Karpas-422 (cell line): Measurements from ENCODE around the gene SEMA4C. TPM values are rescaled to one million over a fixed set of nuclear protein-coding genes. Genes with fewer than 3 reads are reported as not detected.

Source experiments
- DNase-seq: peaks from one replicate; pipeline ENCODE4 v3.0.0-alpha.2; 2015
- H2AFZ ChIP-seq: fragments of 200-600 bp; sonication (generic); 2 replicates; pipeline ENCODE4 v1.6.1; 2014; ENCODE audit warnings: antibody characterized with exemption, low read length, mixed read lengths
- H3K27ac ChIP-seq: fragments of 200-600 bp; sonication (generic); 2 replicates; pipeline ENCODE4 v1.5.1; 2014; ENCODE audit warnings: mild to moderate bottlenecking, low read length, moderate library complexity
- H3K27me3 ChIP-seq: fragments of 200-600 bp; sonication (generic); 2 replicates; pipeline ENCODE4 v1.6.1; 2014; ENCODE audit warnings: low read length, mixed read lengths
- H3K36me3 ChIP-seq: fragments of 200-600 bp; sonication (generic); 2 replicates; pipeline ENCODE4 v1.6.1; 2014; ENCODE audit warnings: low read length, mixed read lengths; ENCODE audit not compliant: insufficient read depth
- H3K4me1 ChIP-seq: fragments of 200-600 bp; sonication (generic); 2 replicates; pipeline ENCODE4 v1.6.1; 2014; ENCODE audit warnings: mild to moderate bottlenecking, low read length, mixed read lengths
- H3K4me2 ChIP-seq: fragments of 200-600 bp; sonication (generic); 2 replicates; pipeline ENCODE4 v1.6.1; 2014; ENCODE audit warnings: low read length, low read depth, mild to moderate bottlenecking; ENCODE audit not compliant: poor library complexity, severe bottlenecking
- H3K4me3 ChIP-seq: fragments of 200-600 bp; sonication (generic); 2 replicates; pipeline ENCODE4 v1.5.1; 2014; ENCODE audit warnings: mild to moderate bottlenecking, antibody characterized with exemption, low read length, mixed read lengths
- H3K79me2 ChIP-seq: fragments of 200-600 bp; sonication (generic); 2 replicates; pipeline ENCODE4 v1.6.1; 2014; ENCODE audit warnings: mild to moderate bottlenecking, low read length, mixed read lengths
- H3K9ac ChIP-seq: fragments of 200-600 bp; sonication (generic); 2 replicates; pipeline ENCODE4 v1.6.0; 2014; ENCODE audit warnings: low read length
- H3K9me2 ChIP-seq: fragments of 200-600 bp; sonication (generic), shearing (Covaris generic); replicated peaks from 2 replicates; pipeline ENCODE4 v1.6.0; 2014; ENCODE audit warnings: mild to moderate bottlenecking, low read length, moderate library complexity; ENCODE audit not compliant: insufficient read depth
- H3K9me3 ChIP-seq: fragments of 300-700, 200-600 bp; sonication (generic); 2 replicates; pipeline ENCODE4 v1.6.1; 2014; ENCODE audit warnings: low read length, mixed read lengths
- H4K20me1 ChIP-seq: fragments of 200-600 bp; sonication (generic); 2 replicates; pipeline ENCODE4 v1.6.1; 2014; ENCODE audit warnings: mild to moderate bottlenecking, antibody characterized with exemption, low read length, low read depth; ENCODE audit not compliant: insufficient read depth
- total RNA-seq: library from RNA; depleted of rRNA; stranded (reverse); fragments of >200 nt; shearing (Covaris generic); gene quantifications from 2 replicates; pipeline ENCODE4 v1.2.3, GENCODE V29; 2014; ENCODE audit warnings: low replicate concordance

SEMA4C gene
- total RNA-seq, 1 experiment from 2014 or later, result 2.5 TPM

DNA sequence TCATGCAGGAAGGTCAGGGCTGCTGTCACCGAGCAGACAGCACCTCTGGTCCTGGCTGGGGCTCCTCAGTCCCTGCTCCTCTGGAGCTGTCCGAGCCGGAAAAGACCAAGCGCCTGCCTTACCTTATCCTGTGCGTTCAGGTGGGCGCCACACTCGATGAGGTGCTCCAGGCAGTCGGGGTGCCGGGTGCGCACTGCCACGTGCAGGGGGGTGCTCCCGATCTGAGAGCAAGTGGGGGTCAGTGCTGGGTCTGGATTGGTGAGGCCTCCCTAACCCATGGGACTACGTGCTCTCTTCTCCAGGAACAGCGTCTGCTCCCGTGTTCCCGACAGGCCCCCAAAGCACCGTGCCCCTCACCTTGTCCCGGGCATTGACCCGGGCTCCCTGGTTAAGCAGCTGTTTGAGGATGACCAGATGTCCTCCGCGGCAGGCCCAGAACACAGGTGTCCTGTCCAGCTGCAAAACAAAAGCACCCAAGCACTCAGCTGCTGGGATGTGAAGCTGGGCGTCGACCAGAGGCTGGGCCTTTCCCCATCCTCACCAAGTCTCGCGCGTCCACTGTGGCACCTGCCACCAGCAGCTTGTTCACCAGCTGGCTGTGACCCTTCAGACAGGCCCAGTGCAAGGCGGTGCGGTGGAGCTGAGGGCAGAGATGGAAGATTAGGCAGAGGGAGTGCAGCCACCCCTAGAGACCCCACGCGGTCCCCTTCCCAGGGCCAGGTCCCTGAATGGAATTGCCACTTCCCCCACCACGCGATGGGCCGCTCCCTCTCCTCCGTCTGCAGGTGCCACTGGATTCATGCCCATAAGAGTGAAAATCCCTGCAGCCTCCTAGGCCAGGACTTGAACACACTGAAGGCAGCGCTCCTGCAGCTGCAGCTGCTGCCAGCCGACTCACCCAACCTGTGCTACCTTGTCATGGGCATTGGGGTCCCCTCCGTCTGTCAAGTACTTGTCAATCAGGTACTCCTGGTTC is 29.7 kb downstream of the SEMA4C start:
- H2AFZ ChIP-seq, result peak overlapping the region; percentile 78; the same call in 1 of the 2 replicates
- no peaks in the 10 kb centered on the region for H3K79me2 ChIP-seq
- H3K9me2 ChIP-seq, result no peaks in the 10 kb centered on the region
- H3K4me2 ChIP-seq, result peak overlapping the region; percentile 53
- peak overlapping the region; percentile 45; the same call in 1 of the 2 replicates for H3K4me3 ChIP-seq
- DNase-seq, result no peak
- H3K9me3 ChIP-seq, result no peaks in the 10 kb centered on the region
- H3K4me1 ChIP-seq, result peaks cover 21% of the 10 kb centered on the region
- peaks cover 6% of the 10 kb centered on the region; the same call in 1 of the 2 replicates for H3K36me3 ChIP-seq
- no peak overlapping the region for H3K27ac ChIP-seq
- H3K9ac ChIP-seq, result peak overlapping the region; percentile 53; the same call in 1 of the 2 replicates
- H3K27me3 ChIP-seq, result no peaks in the 10 kb centered on the region
- no peaks in the 10 kb centered on the region for H4K20me1 ChIP-seq

DNA sequence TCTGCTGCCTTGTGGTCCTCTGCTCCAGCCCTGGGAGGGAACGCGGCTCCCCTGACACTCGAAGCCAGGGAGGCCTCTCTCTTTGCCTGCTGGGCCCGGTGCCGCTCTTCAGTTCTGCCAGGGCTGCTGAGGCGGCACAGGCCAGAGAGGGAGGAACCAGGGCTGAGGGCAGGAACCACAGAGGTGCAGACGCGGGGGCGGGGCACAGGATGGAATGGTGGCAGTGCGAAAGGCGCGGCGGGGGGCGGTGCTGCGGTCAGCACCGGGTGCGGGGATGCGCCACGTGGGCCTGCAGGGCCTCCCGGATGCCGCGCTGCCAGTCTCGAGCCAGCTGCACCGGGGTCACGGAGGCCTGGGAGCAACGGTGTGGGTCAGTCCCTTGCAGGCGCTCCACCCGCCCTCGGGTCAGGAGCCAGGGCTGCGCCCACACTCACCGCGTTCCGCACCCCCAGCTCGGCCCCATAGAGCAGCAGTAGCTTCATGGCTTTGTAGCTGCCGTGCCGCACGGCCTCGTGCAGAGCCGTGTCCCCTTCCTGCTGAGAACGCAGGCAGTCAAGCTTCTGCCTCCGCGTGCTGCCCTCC is 30.5 kb downstream of the SEMA4C start:
- Histone ChIP-seq H3K4me2 (peak overlapping the region; percentile 53), H2AFZ (peak overlapping the region; percentile 78; the same call in 1 of the 2 replicates), H3K4me1 (peaks cover 21% of the 10 kb centered on the region), H3K4me3 (peak overlapping the region; percentile 45; the same call in 1 of the 2 replicates), H3K27ac (no peak overlapping the region), H3K9me2 (no peaks in the 10 kb centered on the region), H3K9me3 (no peaks in the 10 kb centered on the region), H3K79me2 (no peaks in the 10 kb centered on the region), H3K27me3 (no peaks in the 10 kb centered on the region), H3K9ac (peak overlapping the region; percentile 53), H4K20me1 (no peaks in the 10 kb centered on the region), H3K36me3 (peaks cover 6% of the 10 kb centered on the region; the same call in 1 of the 2 replicates)
- peak; percentile 78 for DNase-seq

DNA sequence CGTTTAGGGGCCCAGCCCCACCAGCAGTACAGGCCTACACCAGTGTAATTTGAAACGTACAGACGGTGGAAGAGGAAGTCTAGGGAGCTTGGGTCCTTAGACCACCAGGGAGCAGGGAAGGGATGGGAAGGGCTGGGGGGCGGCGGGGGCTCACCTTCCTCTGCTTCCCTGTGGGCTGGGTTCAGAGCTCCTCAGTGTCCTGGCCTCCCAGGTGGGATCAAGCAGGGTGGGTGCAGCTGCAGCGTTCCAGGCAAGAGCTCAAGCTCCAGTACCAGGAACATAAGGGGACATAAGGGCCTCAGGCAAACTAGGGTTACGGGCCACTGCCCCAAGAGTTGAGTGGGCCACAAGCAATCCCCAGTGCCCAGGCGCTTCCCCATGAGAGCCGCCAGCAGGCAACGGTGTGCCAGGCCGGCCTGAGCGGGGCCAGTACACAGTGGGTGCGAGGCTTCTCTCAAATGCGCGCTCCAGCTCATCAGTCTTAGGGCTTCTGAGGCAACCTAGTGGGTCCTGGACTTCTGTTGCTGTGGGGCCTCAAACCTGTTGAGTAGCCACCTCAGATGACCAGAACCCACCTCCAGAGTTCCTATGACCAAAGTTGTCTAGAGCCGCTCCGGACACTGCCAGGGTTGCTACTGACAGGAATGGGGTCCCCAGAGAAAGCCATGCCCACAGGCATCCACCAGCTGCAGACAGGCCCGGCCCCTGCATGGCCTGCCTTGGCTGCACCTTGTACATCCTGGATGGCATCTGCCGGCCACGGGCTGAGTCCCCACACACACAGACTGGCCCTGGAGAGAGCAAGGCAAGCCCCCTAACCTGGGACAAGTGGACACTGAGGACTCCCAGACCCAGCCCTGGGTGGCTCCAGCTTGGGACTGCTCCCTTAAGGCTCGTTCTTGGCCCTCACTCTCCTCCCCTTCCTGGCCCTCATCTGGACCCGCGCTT is 31.3 kb downstream of the SEMA4C start:
- Histone ChIP-seq H4K20me1 (no peaks in the 10 kb centered on the region), H3K9me2 (no peaks in the 10 kb centered on the region), H3K9me3 (no peaks in the 10 kb centered on the region), H3K4me3 (peak overlapping the region; percentile 45; the same call in 1 of the 2 replicates), H3K36me3 (peaks cover 7% of the 10 kb centered on the region; the same call in 1 of the 2 replicates), H3K9ac (peak overlapping the region; percentile 53), H3K4me2 (peak overlapping the region; percentile 53), H3K79me2 (no peaks in the 10 kb centered on the region), H3K4me1 (peaks cover 21% of the 10 kb centered on the region), H3K27me3 (no peaks in the 10 kb centered on the region), H2AFZ (peak overlapping the region; percentile 78; the same call in 1 of the 2 replicates), H3K27ac (no peak overlapping the region)
- DNase-seq, result no peak

DNA sequence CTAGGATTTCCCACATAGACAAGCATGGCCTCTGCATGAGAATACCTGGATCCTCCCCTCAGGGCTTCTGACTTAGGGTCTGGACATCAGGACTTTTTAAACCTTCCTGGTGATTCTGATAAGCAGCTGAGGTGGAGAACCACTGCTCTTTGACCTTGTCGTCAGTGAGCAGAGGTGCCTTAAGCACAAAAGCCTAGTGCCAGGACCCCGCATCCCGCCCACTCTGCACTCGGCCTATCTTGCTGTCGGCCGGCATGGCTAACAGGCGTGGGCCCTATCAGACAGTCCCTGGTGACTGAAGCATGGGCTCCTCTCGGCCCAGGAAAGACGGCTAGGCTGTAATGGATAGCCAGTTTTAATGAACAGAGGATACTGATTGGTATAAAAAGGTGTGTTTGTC is 32.3 kb downstream of the SEMA4C start:
- Histone ChIP-seq H3K4me1 (peaks cover 27% of the 10 kb centered on the region), H3K36me3 (peaks cover 8% of the 10 kb centered on the region; the same call in 1 of the 2 replicates), H3K27ac (no peak overlapping the region), H3K4me3 (no peak overlapping the region), H3K79me2 (no peaks in the 10 kb centered on the region), H3K27me3 (no peaks in the 10 kb centered on the region), H3K4me2 (no peak overlapping the region), H3K9me3 (no peaks in the 10 kb centered on the region), H4K20me1 (no peaks in the 10 kb centered on the region), H2AFZ (no peak overlapping the region), H3K9me2 (no peaks in the 10 kb centered on the region), H3K9ac (no peak overlapping the region)
- no peak for DNase-seq

DNA sequence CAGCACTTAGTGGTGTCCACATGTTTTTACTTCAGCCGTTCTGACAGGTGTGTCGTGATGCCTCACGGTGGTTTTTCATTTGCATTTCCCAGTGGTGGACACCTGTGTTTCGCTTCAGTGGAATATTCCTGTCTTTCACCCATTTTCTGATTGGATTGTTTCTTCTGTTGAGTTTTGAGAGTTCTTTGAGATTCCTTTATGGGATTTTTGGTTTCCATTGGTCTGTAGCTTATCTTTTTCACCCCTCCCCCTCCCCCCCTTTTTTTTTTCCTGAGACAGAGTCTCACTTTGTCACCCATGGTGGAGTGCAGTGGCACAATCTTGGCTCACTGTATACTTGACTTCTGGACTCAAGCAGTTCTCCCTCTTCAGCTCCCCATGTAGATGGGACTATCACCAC is 34.0 kb downstream of the SEMA4C start:
- no peak overlapping the region for H3K4me3 ChIP-seq
- no peak overlapping the region for H3K27ac ChIP-seq
- H3K9me3 ChIP-seq, result no peaks in the 10 kb centered on the region
- H4K20me1 ChIP-seq, result no peaks in the 10 kb centered on the region
- H3K4me1 ChIP-seq, result peaks cover 27% of the 10 kb centered on the region
- H3K9me2 ChIP-seq, result no peaks in the 10 kb centered on the region
- H3K79me2 ChIP-seq, result no peaks in the 10 kb centered on the region
- H3K4me2 ChIP-seq, result no peak overlapping the region
- no peak for DNase-seq
- H2AFZ ChIP-seq, result no peak overlapping the region
- H3K9ac ChIP-seq, result no peak overlapping the region
- H3K27me3 ChIP-seq, result no peaks in the 10 kb centered on the region
- H3K36me3 ChIP-seq, result peaks cover 8% of the 10 kb centered on the region; the same call in 1 of the 2 replicates

DNA sequence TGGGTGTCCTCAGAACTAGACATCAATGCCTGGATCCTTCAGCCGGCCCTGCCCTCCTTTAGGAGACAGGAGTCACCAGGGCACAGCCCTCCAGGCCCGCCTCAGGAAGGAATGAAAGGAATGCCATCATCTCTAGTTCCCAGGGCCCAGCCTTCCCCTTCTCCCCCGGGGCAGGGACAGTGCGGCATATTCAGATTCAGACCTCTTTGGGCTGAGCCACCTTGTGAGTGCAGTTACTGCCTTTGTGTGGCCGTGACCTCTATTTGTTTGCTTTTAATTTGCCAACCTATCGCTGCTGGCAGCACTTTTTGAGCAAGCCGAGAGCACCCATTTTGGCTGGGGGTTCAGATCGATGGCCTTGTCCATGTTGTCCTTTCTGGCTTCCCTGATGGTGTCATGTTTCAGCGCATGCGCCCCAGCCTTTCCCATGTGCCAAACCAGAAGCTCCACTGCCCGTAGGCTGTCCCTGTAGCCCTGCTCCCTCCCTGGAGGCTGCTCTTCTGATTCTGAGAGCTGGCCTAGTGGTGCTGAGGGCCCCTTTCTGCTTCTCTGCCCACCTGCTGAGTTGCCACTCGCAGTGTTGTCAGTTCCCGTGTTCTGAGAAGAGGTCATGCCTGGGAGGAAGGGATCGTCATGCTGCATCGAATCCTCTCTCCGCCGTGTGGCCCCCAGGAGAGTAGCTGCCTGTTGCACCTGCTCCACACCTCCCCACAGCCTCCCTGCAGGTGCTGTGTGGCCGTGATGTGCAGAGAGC is 36.9 kb downstream of the SEMA4C start:
- no peaks in the 10 kb centered on the region for H3K27me3 ChIP-seq
- H3K4me2 ChIP-seq, result no peak overlapping the region
- no peaks in the 10 kb centered on the region for H3K9me3 ChIP-seq
- no peak overlapping the region for H3K9ac ChIP-seq
- H4K20me1 ChIP-seq, result no peaks in the 10 kb centered on the region
- peaks cover 7% of the 10 kb centered on the region for H3K4me1 ChIP-seq
- no peaks in the 10 kb centered on the region for H3K9me2 ChIP-seq
- no peak overlapping the region for H2AFZ ChIP-seq
- H3K4me3 ChIP-seq, result no peak overlapping the region
- DNase-seq, result no peak
- no peak overlapping the region for H3K27ac ChIP-seq
- H3K79me2 ChIP-seq, result no peaks in the 10 kb centered on the region
- peaks cover 8% of the 10 kb centered on the region; the same call in 1 of the 2 replicates for H3K36me3 ChIP-seq

DNA sequence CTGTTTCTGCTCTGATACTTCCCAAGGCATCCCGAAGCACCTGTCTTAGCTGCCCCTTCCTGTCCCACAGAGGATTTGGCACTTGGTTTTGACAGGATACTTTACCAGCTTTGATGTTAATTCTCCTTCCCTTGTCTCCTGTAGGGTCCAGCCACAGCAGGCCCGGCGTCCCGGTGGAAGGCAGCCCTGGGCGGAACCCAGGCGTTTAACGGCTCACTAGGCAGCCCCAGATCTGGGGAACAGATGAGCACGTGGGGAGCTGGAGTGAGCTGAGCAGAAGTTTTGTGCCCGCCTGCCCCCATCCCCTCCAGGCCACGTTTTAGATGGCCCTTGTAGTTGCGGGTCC is 37.5 kb downstream of the SEMA4C start:
- Histone ChIP-seq H3K4me2 (no peak overlapping the region), H3K9ac (no peak overlapping the region), H2AFZ (no peak overlapping the region), H3K9me2 (no peaks in the 10 kb centered on the region), H4K20me1 (no peaks in the 10 kb centered on the region), H3K4me1 (peaks cover 7% of the 10 kb centered on the region), H3K27ac (no peak overlapping the region), H3K36me3 (peaks cover 6% of the 10 kb centered on the region; the same call in 1 of the 2 replicates), H3K27me3 (no peaks in the 10 kb centered on the region), H3K79me2 (no peaks in the 10 kb centered on the region), H3K9me3 (no peaks in the 10 kb centered on the region), H3K4me3 (no peak overlapping the region)
- DNase-seq, result no peak
